Measurements from ENCODE around the gene STRIT1. TPM values are rescaled to one million over a fixed set of nuclear protein-coding genes. Genes with fewer than 3 reads are reported as not detected.

The STRIT1 gene
- total and polyA plus RNA-seq, 2 donors (not counting 1 experiment from before 2014, with no cell fraction given), result not detected

GRCh38 chr3:155262295-155262694, 31.2 kb downstream of the STRIT1 start:
- ATAC-seq (ENCODE audit: low read depth) (no peak), DNase-seq (no peak)
- no peak for TF ChIP-seq CTCF (IDR thresholded peaks at IDR 0.05)
- TF ChIP-seq EZH2 (IDR thresholded peaks at IDR 0.05; ENCODE audit: borderline replicate concordance, insufficient read depth, low read depth, low read length, poor library complexity, severe bottlenecking), result no peak
- Histone ChIP-seq H3K9me3 (ENCODE audit: control extremely low read depth in 1 of 3, control insufficient read depth in 2 of 3, insufficient read depth in 1 of 3, low read length in 2 of 3) (no peaks in the 10 kb centered on the region), H2AFZ (ENCODE audit: insufficient read depth, low read depth, low read length, poor library complexity, severe bottlenecking) (no peak overlapping the region), H3K9ac (ENCODE audit: low read length) (no peak overlapping the region), H3K27me3 (replicated peaks in 1 of 4; ENCODE audit: control extremely low read depth in 1 of 4, control insufficient read depth in 3 of 4, insufficient read depth in 4 of 4, low read length in 3 of 4) (no peaks in the 10 kb centered on the region), H3K79me2 (ENCODE audit: control insufficient read depth, insufficient read depth, low read length) (no peaks in the 10 kb centered on the region), H3K27ac (ENCODE audit: low read length in 2 of 2) (no peak overlapping the region), H3K4me2 (replicated peaks; ENCODE audit: low read depth, low read length, poor library complexity, severe bottlenecking) (no peak overlapping the region), H4K20me1 (ENCODE audit: control insufficient read depth, insufficient read depth, low read length, poor library complexity, severe bottlenecking) (no peaks in the 10 kb centered on the region), H3K4me3 (ENCODE audit: control extremely low read depth in 1 of 5, extremely low read depth in 1 of 5, insufficient read depth in 1 of 5, low read depth in 2 of 5, low read length in 4 of 5) (no peak overlapping the region), H3K4me1 (ENCODE audit: control insufficient read depth in 2 of 2, insufficient read depth in 2 of 2, low read length in 2 of 2) (no peaks in the 10 kb centered on the region), H3K36me3 (replicated peaks in 1 of 2; ENCODE audit: control extremely low read depth in 1 of 2, control insufficient read depth in 1 of 2, extremely low read depth in 1 of 2, insufficient read depth in 2 of 2, low read length in 1 of 2) (no peaks in the 10 kb centered on the region)
- Mint-ChIP-seq H3K27me3 (no peaks in the 10 kb centered on the region), H3K4me3 (no peak overlapping the region), H3K27ac (no peak overlapping the region), H3K4me1 (no peaks in the 10 kb centered on the region), H3K9me3 (ENCODE audit: insufficient read depth) (no peaks in the 10 kb centered on the region)
- POLR2A ChIA-PET, result no interaction called here
- intact Hi-C loops (cut with micrococcal nuclease), result no loop called here
- CTCF ChIA-PET, result no interaction called here
- WGBS (ENCODE audit: insufficient coverage), result 100% methylated on average over 1 of the region's 1 CpG

GRCh38 chr3:155254445-155254844, 39.0 kb downstream of the STRIT1 start:
- POLR2A ChIA-PET, result no interaction called here
- H3K27ac ChIP-seq (ENCODE audit: low read length in 2 of 2), result no peak overlapping the region
- peaks cover 0 to 4% of the 10 kb centered on the region in 2 donors for H3K4me1 ChIP-seq (ENCODE audit: control insufficient read depth in 2 of 2, insufficient read depth in 2 of 2, low read length in 2 of 2)
- Mint-ChIP-seq H3K4me3 (no peak overlapping the region), H3K9me3 (ENCODE audit: insufficient read depth) (no peaks in the 10 kb centered on the region), H3K27me3 (no peaks in the 10 kb centered on the region), H3K4me1 (peaks cover 4% of the 10 kb centered on the region), H3K27ac (no peak overlapping the region)
- no peaks in the 10 kb centered on the region for H3K27me3 ChIP-seq (replicated peaks in 1 of 4; ENCODE audit: control extremely low read depth in 1 of 4, control insufficient read depth in 3 of 4, insufficient read depth in 4 of 4, low read length in 3 of 4)
- 67% methylated on average over 2 of the region's 2 CpGs for WGBS (ENCODE audit: insufficient coverage)
- DNase-seq (no peak), ATAC-seq (ENCODE audit: low read depth) (no peak)
- H3K4me2 ChIP-seq (replicated peaks; ENCODE audit: low read depth, low read length, poor library complexity, severe bottlenecking), result no peak overlapping the region
- H3K36me3 ChIP-seq (replicated peaks in 1 of 2; ENCODE audit: control extremely low read depth in 1 of 2, control insufficient read depth in 1 of 2, extremely low read depth in 1 of 2, insufficient read depth in 2 of 2, low read length in 1 of 2), result no peaks in the 10 kb centered on the region
- CTCF ChIA-PET, result no interaction called here
- no peak overlapping the region for H2AFZ ChIP-seq (ENCODE audit: insufficient read depth, low read depth, low read length, poor library complexity, severe bottlenecking)
- H3K9ac ChIP-seq (ENCODE audit: low read length), result no peak overlapping the region
- TF ChIP-seq EZH2 (IDR thresholded peaks at IDR 0.05; ENCODE audit: borderline replicate concordance, insufficient read depth, low read depth, low read length, poor library complexity, severe bottlenecking) (no peak), CTCF (IDR thresholded peaks at IDR 0.05) (no peak)
- H3K4me3 ChIP-seq (ENCODE audit: control extremely low read depth in 1 of 5, extremely low read depth in 1 of 5, insufficient read depth in 1 of 5, low read depth in 2 of 5, low read length in 4 of 5), result no peak overlapping the region
- H3K79me2 ChIP-seq (ENCODE audit: control insufficient read depth, insufficient read depth, low read length), result no peaks in the 10 kb centered on the region
- no peaks in the 10 kb centered on the region for H3K9me3 ChIP-seq (ENCODE audit: control extremely low read depth in 1 of 3, control insufficient read depth in 2 of 3, insufficient read depth in 1 of 3, low read length in 2 of 3)
- no peaks in the 10 kb centered on the region for H4K20me1 ChIP-seq (ENCODE audit: control insufficient read depth, insufficient read depth, low read length, poor library complexity, severe bottlenecking)
- intact Hi-C loops (cut with micrococcal nuclease), result no loop called here

Measured in B cell (primary cell).